ENCODE results near the gene SPATA1. TPM values are rescaled to one million over a fixed set of nuclear protein-coding genes. Genes with fewer than 3 reads are reported as not detected.
A peak's percentile ranks its signal among the peaks of the same experiment; 100 is the strongest.
"Not testable (repeated sequence)": the region's sequence is repeated elsewhere in the genome, so short reads cannot be mapped to it uniquely, and the experiment has no call there.

SPATA1 gene
- total RNA-seq, 1 donor, result 3.0 TPM

GRCh38 chr1:84584126-84584525 is 77.9 kb downstream of the SPATA1 start:
- DNase-seq (ENCODE audit: low read depth), result no peak
- TF ChIP-seq CTCF (IDR thresholded peaks at IDR 0.05; ENCODE audit: insufficient read depth, low read length), result no peak
- H3K4me3 ChIP-seq (ENCODE audit: low read depth, low read length), result no peak overlapping the region

GRCh38 chr1:84585803-84586202 is 79.6 kb downstream of the SPATA1 start:
- no peak overlapping the region for H3K4me3 ChIP-seq (ENCODE audit: low read depth, low read length)
- no peak for DNase-seq (ENCODE audit: low read depth)
- no peak for TF ChIP-seq CTCF (IDR thresholded peaks at IDR 0.05; ENCODE audit: insufficient read depth, low read length)

- no peak overlapping the region for H3K4me3 ChIP-seq (ENCODE audit: low read depth, low read length)
- TF ChIP-seq CTCF (IDR thresholded peaks at IDR 0.05; ENCODE audit: insufficient read depth, low read length), result no peak
- DNase-seq (ENCODE audit: low read depth), result no peak
Measured at GRCh38 chr1:84587099-84587498, 80.9 kb downstream of the SPATA1 start.

- not testable (repeated sequence) for H3K4me3 ChIP-seq (ENCODE audit: low read depth, low read length); DNase-seq (ENCODE audit: low read depth)
Measured at GRCh38 chr1:84594959-84595358, 88.8 kb downstream of the SPATA1 start.

GRCh38 chr1:84597011-84597410 is 90.8 kb downstream of the SPATA1 start:
- DNase-seq (ENCODE audit: low read depth), result no peak
- no peak for TF ChIP-seq CTCF (IDR thresholded peaks at IDR 0.05; ENCODE audit: insufficient read depth, low read length)

GRCh38 chr1:84598418-84598817 is 92.2 kb downstream of the SPATA1 start:
- DNase-seq (ENCODE audit: low read depth), result peak; percentile 58
- peak overlapping the region; percentile 31 for H3K4me3 ChIP-seq (ENCODE audit: low read depth, low read length)
- no peak for TF ChIP-seq CTCF (IDR thresholded peaks at IDR 0.05; ENCODE audit: insufficient read depth, low read length)

More at GRCh38 chr1:84597011-84597410, 90.8 kb downstream of the SPATA1 start:
- H3K4me3 ChIP-seq (ENCODE audit: low read depth, low read length), result no peak overlapping the region

GRCh38 chr1:84598846-84599741 is 92.9 kb downstream of the SPATA1 start:
- DNase-seq (ENCODE audit: low read depth), result peak; percentile 87
- TF ChIP-seq CTCF (IDR thresholded peaks at IDR 0.05; ENCODE audit: insufficient read depth, low read length), result no peak
- peak overlapping the region; percentile 31 for H3K4me3 ChIP-seq (ENCODE audit: low read depth, low read length)
